ENCODE data around the gene PRAC2.

- TF ChIP-seq POLR2AphosphoS5 (IDR thresholded peaks at IDR 0.05; ENCODE audit: low read depth, low read length) (no peak), REST (IDR thresholded peaks at IDR 0.05; ENCODE audit: insufficient read depth in 1 of 2, low read depth in 2 of 2, low read length in 1 of 2) (no peak), CTCF (IDR thresholded peaks at IDR 0.05) (no peak), TCF7L2 (IDR thresholded peaks at IDR 0.05; ENCODE audit: low read depth, low read length) (no peak), SIN3A (IDR thresholded peaks at IDR 0.05; ENCODE audit: borderline replicate concordance, insufficient read depth, low read depth, low read length) (no peak)
Observed at GRCh38 chr17:48721009-48721402, 2.0 kb upstream of the PRAC2 start.
